Stimulated activated CD8-positive, alpha-beta memory T cell treated with anti-CD3 and anti-CD28 coated beads, Interleukin-7, amount 100 ng/mL, for 1 hour (primary cell): ENCODE measurements around the gene MTHFS.

Experiments used
- DNase-seq, 2 donors: peaks; one replicate each; pipeline ENCODE4 v3.0.0-alpha.2; 2020; ENCODE audit warnings: low read depth in 2 of 2

The MTHFS gene

GRCh38 chr15:79816571-79816970 lies 80.2 kb downstream of the MTHFS start:
- no peak for DNase-seq

- no peak for DNase-seq
Observed at GRCh38 chr15:79815468-79815867, 81.3 kb downstream of the MTHFS start.

- DNase-seq = no peak
Observed at GRCh38 chr15:79812541-79812940, 84.3 kb downstream of the MTHFS start.

GRCh38 chr15:79811406-79812405 lies 85.1 kb downstream of the MTHFS start:
- DNase-seq = no peak

- no peak for DNase-seq
Observed at GRCh38 chr15:79804838-79805237, 92.0 kb downstream of the MTHFS start.

DNA sequence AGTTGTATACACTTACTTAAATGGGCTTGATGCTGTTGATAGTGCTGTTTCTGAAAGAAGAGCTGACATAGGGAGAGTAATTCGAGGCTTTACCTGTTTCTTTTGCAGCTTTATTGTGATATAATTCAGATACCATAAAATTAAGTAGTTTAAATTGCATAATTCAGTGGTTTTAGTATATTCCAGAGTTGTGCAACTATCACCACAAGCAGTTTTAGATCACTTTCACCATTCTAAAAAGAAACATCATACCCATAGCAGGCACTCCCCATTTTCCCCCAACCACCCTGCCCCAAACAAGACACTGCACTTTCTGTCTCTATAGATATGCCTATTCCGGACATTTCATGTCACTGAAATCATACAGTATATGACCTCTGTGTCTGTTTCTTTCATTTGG lies 98.5 kb downstream of the MTHFS start:
- DNase-seq = no peak
